NB4 (cell line): Measurements from ENCODE around the gene GBF1.

Experiments
- CTCF ChIP-seq: IDR thresholded peaks from one replicate; pipeline ENCODE4 v1.5.1; 2012; ENCODE audit warnings: low read depth, low read length
- POLR2A ChIP-seq: IDR thresholded peaks from 2 replicates; pipeline ENCODE4 v1.6.1; 2011; ENCODE audit warnings: mild to moderate bottlenecking; ENCODE audit not compliant: insufficient read length; ENCODE audit errors: extremely low read depth

GRCh38 chr10:102211615-102212299 is 33.6 kb upstream of the GBF1 start:
- no peak for TF ChIP-seq POLR2A
- TF ChIP-seq CTCF: no peak
